ENCODE results near the gene NAXE. TPM values are rescaled to one million over a fixed set of nuclear protein-coding genes. Genes with fewer than 3 reads are reported as not detected.

Gene NAXE
- total RNA-seq, 1 donor from 2014 or later, result 59.6 TPM

DNA sequence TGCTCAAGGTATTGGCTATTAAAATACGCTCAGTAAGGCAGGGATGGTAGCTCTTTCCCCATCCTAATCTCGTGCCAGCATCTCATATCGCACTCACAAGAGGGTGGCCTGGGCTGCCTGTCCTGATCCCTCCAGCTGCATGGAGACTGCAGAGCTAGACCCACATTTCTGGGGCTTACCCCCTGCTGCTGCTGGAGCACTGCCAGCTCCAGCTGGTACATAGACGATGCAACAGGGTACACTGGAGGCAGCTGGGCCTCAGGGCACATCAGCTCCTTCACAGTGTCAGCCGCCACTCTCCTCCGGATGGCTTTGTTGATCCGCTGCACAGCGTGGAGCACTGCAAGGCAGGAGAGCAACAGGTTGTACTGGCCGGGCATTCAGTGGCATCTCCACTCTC is 35.2 kb upstream of the NAXE start:
- H3K4me1 Mint-ChIP-seq (ENCODE audit: low read depth), result peaks cover 4% of the 10 kb centered on the region
- peak; percentile 75 for DNase-seq (ENCODE audit: low spot score)

DNA sequence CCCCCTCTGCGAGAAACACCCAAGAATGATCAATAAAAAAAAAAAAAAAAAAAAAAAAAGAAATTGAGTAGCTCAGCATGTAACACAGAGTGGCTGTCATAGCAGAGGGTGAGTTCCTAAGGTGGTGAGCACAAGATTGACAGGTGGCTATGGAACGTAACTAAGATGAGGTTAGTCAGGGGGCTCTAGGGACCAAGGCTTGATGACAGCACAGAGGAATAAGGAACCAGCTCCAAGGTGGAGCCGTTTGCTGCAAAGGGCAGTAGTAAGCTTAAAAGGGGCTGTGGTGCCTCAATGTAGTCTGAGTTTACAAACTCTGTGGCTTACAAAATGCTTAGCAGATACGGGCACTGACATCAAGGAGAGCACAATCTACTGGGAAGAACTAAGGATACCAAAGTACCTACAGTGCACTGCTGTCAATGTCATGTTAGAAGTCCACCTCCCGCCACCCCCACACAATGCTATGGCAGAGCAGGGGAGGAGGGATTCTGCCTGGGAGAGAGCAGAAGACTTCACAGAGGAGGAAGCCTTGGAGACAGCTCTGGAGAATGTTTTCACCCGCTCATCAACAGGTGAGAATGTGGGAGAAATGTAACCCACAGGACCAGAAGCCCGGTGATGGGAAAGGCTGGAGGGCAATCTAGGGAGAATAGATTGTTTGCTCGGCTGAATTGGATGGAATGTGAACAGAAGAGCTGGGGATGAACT is 32.3 kb upstream of the NAXE start:
- DNase-seq (ENCODE audit: low spot score), result no peak
- H3K4me3 Mint-ChIP-seq (ENCODE audit: unreplicated experiment), result no peak overlapping the region
- H3K27ac Mint-ChIP-seq (ENCODE audit: unreplicated experiment), result no peak overlapping the region
- H3K36me3 Mint-ChIP-seq (ENCODE audit: low read depth), result no peaks in the 10 kb centered on the region
- TF ChIP-seq, protein P1, sequence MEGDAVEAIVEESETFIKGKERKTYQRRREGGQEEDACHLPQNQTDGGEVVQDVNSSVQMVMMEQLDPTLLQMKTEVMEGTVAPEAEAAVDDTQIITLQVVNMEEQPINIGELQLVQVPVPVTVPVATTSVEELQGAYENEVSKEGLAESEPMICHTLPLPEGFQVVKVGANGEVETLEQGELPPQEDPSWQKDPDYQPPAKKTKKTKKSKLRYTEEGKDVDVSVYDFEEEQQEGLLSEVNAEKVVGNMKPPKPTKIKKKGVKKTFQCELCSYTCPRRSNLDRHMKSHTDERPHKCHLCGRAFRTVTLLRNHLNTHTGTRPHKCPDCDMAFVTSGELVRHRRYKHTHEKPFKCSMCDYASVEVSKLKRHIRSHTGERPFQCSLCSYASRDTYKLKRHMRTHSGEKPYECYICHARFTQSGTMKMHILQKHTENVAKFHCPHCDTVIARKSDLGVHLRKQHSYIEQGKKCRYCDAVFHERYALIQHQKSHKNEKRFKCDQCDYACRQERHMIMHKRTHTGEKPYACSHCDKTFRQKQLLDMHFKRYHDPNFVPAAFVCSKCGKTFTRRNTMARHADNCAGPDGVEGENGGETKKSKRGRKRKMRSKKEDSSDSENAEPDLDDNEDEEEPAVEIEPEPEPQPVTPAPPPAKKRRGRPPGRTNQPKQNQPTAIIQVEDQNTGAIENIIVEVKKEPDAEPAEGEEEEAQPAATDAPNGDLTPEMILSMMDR (IDR thresholded peaks at IDR 0.05), result no peak
- H3K9me3 Mint-ChIP-seq (ENCODE audit: low read depth), result no peaks in the 10 kb centered on the region
- H3K27me3 Mint-ChIP-seq (ENCODE audit: low read depth), result no peaks in the 10 kb centered on the region
- peaks cover 4% of the 10 kb centered on the region for H3K4me1 Mint-ChIP-seq (ENCODE audit: low read depth)

More for the DNA sequence above, 35.2 kb upstream of the NAXE start:
- no peaks in the 10 kb centered on the region for H3K9me3 Mint-ChIP-seq (ENCODE audit: low read depth)
- H3K36me3 Mint-ChIP-seq (ENCODE audit: low read depth), result peaks cover 2% of the 10 kb centered on the region
- no peak overlapping the region for H3K27ac Mint-ChIP-seq (ENCODE audit: unreplicated experiment)
- H3K27me3 Mint-ChIP-seq (ENCODE audit: low read depth), result no peaks in the 10 kb centered on the region
- TF ChIP-seq, protein P1 (IDR thresholded peaks at IDR 0.05), result no peak
- H3K4me3 Mint-ChIP-seq (ENCODE audit: unreplicated experiment), result no peak overlapping the region

DNA sequence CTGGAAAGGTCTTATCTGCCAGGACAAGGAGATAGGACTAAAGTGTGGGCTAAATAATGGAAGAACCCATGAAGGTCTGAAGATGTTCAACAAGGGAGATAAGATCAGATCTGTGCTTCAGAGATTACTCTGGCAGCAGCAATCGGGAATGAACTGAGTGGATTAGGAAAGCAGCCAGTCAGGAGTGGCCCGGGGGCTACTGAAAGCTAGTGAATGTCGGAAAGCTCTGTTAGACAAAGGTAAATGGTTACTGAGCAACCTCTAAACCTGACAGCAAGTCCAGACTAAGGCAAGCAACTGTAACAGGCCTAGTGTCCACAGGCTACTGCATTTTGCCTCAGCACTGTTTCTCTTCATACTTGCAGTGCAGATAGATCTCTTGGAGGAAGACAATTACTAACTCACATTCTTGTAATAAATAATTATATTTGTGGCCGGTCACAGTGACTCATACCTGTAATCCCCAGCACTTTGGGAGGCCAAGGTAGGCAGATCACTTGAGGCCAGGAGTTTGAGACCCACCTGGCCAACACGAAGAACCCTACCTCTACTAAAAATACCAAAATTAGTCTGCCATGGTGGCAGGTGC is 31.7 kb upstream of the NAXE start:
- no peaks in the 10 kb centered on the region for H3K9me3 Mint-ChIP-seq (ENCODE audit: low read depth)
- no peaks in the 10 kb centered on the region for H3K27me3 Mint-ChIP-seq (ENCODE audit: low read depth)
- H3K27ac Mint-ChIP-seq (ENCODE audit: unreplicated experiment), result no peak overlapping the region
- no peaks in the 10 kb centered on the region for H3K36me3 Mint-ChIP-seq (ENCODE audit: low read depth)
- H3K4me1 Mint-ChIP-seq (ENCODE audit: low read depth), result peaks cover 4% of the 10 kb centered on the region
- TF ChIP-seq, protein P1 (IDR thresholded peaks at IDR 0.05), result no peak
- no peak for DNase-seq (ENCODE audit: low spot score)
- H3K4me3 Mint-ChIP-seq (ENCODE audit: unreplicated experiment), result no peak overlapping the region

DNA sequence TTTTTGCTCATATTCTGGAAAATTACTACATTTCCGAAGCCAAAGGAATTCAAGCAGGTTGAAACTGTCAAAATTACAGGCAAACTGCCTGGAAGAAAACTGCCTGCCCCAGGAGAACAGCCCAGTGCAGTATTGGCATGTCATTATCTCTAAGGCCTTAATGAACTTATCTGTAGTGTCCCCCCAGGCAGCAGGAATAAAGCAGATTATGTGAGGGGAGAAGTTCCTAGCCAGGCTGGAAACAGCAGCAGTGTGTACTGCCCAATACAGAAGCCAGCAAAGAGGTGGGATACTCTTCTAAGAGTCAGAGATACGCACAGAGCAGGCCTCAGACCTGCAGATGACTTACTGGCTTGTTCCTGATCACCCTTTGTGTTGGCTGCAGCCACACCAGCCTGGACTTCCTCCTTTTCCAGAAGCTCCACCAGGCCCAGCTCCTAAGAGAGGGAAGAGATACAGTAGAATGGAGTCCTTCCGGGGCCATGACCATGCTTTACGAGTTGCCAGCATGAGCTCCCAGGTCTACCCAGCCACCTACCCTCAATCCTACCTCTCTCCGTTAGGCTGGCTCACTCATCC is 30.9 kb upstream of the NAXE start:
- Mint-ChIP-seq H3K4me1 (ENCODE audit: low read depth) (peaks cover 4% of the 10 kb centered on the region), H3K9me3 (ENCODE audit: low read depth) (no peaks in the 10 kb centered on the region), H3K36me3 (ENCODE audit: low read depth) (no peaks in the 10 kb centered on the region), H3K4me3 (ENCODE audit: unreplicated experiment) (no peak overlapping the region), H3K27ac (ENCODE audit: unreplicated experiment) (no peak overlapping the region), H3K27me3 (ENCODE audit: low read depth) (no peaks in the 10 kb centered on the region)
- TF ChIP-seq, protein P1 (IDR thresholded peaks at IDR 0.05), result no peak
- DNase-seq (ENCODE audit: low spot score), result no peak

DNA sequence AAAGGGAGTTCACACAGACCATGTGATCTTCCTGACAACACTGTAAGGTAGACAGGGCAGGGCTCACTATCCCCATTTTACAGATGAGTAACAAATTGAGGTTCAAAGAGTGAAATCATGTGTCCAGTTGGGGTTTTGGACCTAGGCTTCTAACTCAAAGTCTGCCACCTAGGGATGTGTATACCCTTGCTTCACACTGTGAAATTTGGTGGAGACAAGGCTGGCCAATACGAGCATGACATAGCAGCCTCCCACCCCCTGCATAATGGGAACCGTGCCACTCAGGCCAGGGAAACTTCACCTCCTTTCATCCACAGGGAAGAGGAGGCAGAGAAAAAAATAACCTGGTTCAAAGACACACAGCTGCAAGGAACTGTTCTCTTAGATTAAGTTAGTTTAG is 26.1 kb upstream of the NAXE start:
- no peaks in the 10 kb centered on the region for H3K36me3 Mint-ChIP-seq (ENCODE audit: low read depth)
- no peak overlapping the region for H3K4me3 Mint-ChIP-seq (ENCODE audit: unreplicated experiment)
- DNase-seq (ENCODE audit: low spot score), result no peak
- no peaks in the 10 kb centered on the region for H3K27me3 Mint-ChIP-seq (ENCODE audit: low read depth)
- no peak overlapping the region for H3K27ac Mint-ChIP-seq (ENCODE audit: unreplicated experiment)
- peaks cover 2% of the 10 kb centered on the region for H3K4me1 Mint-ChIP-seq (ENCODE audit: low read depth)
- TF ChIP-seq, protein P1 (IDR thresholded peaks at IDR 0.05), result no peak
- H3K9me3 Mint-ChIP-seq (ENCODE audit: low read depth), result no peaks in the 10 kb centered on the region

Data from chondrocyte (in vitro differentiated cells).